Omental fat pad (tissue), 4 donors: Measurements from ENCODE around the gene VSIG10L. TPM values are rescaled to one million over a fixed set of nuclear protein-coding genes. Genes with fewer than 3 reads are reported as not detected.

Experiments used
- ATAC-seq: fragments of 150-250 bp; one replicate; pipeline ENCODE4 v1.9.1; 2016; ENCODE audit warnings: mild to moderate bottlenecking, moderate library complexity; ENCODE audit not compliant: low FRiP score
- DNase-seq: peaks from one replicate; pipeline ENCODE4 v3.0.0-alpha.2; 2019; ENCODE audit warnings: low spot score
- total RNA-seq, 4 donors: library from RNA; depleted of rRNA; stranded (reverse); fragments of >200 nt; gene quantifications; one replicate each; pipeline ENCODE4 v1.1.0, GENCODE V29; 2016
- TF ChIP-seq, protein P1 (sequence below), 3 donors: fragments of 450-650 bp; IDR thresholded peaks; one replicate each; pipeline ENCODE4 v1.5.1; 2016 to 2017; ENCODE audit warnings: antibody characterized with exemption in 3 of 3, mild to moderate bottlenecking in 3 of 3, moderate library complexity in 2 of 3

The VSIG10L gene
- total RNA-seq: 1 to 10 TPM in 2 of 4 donors, under 1 TPM in 2; 0.47 to 1.0 (median 0.98) TPM

DNA sequence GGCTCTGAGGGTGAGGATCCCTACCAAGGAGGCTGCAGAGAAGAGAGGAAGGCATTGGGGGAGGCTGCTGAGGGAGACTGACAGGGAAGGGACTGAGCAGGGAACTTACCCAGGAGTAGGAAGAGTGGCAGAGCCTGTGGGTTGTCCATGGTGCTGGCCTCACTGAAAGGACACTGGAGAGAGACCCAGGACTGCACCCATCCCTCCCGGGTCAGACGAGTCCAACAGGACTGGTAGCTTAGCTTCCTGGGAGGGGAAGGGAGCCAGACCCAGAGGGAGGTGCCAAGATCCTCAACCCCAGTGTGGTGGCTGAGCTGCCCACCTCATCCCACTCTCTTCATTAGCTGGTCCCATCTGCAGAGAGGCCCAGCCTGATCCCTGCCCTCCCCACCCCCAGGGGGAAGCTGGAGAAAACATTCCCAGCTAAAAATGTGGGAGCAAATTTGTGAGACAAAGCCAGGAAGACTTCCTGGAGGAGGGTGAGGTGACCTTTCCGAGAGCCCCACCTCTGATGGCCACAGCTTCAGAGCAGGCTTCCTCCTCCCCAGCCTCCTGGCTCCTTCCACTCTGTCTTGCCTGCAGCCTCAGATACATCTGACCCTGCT is at the start of gene VSIG10L:
VSIG10L (minus strand) TSS at position 164 of the 605 bp plus-strand sequence; CDS start at position 149, 15 bp downstream.
- no peak for ATAC-seq
- DNase-seq: no peak
- TF ChIP-seq, protein P1, sequence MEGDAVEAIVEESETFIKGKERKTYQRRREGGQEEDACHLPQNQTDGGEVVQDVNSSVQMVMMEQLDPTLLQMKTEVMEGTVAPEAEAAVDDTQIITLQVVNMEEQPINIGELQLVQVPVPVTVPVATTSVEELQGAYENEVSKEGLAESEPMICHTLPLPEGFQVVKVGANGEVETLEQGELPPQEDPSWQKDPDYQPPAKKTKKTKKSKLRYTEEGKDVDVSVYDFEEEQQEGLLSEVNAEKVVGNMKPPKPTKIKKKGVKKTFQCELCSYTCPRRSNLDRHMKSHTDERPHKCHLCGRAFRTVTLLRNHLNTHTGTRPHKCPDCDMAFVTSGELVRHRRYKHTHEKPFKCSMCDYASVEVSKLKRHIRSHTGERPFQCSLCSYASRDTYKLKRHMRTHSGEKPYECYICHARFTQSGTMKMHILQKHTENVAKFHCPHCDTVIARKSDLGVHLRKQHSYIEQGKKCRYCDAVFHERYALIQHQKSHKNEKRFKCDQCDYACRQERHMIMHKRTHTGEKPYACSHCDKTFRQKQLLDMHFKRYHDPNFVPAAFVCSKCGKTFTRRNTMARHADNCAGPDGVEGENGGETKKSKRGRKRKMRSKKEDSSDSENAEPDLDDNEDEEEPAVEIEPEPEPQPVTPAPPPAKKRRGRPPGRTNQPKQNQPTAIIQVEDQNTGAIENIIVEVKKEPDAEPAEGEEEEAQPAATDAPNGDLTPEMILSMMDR (IDR thresholded peaks at IDR 0.05): no peak

DNA sequence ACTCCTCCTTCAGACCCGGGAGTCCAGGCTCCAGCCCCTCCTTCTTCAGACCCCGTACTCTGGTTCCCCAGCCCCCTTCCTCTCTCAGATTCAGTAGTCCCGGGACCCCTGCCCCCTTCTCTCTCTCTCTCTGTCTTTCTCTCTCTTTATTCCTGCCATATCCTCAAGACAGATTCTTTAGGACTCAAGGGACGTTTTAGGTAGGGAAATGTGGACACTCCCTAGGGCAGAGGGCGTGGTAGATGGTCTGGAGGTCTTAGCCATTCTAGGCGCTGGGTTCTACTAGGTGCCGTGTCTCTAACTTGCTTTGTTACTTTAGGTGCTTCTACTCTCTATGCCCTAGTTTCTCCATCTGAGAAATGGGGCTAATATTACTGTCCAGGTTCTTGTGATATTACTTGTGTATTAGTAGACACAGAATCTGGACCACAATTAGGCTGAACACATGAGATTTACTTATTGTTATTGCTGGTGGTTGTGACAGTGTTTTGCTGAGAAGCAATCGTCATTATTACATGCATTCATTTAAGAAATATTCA is 49.2 kb upstream of the VSIG10L start:
- DNase-seq: no peak
- TF ChIP-seq, protein P1 (IDR thresholded peaks at IDR 0.05): no peak
- ATAC-seq: no peak

DNA sequence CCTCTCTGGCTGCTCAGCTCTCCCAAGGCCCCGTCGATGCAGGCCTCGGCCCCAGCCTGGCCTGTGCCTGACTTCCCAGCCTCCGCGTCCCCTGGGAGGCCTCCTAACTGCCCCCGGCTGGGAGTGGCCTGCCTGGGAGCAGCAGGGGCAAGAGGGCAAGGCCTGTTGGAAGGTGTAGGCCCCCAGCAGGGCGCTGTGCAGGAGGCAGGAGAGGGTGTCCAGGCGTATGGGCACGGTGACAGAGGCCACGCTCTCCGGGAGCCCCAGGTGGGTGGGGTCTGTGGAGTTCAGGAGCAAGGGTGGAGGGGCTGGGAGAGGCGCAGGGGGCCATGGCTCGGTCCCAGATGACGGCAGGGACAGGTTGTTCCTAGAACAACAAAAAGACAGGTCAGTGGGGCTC is 47.2 kb upstream of the VSIG10L start:
- TF ChIP-seq, protein P1 (IDR thresholded peaks at IDR 0.05): no peak
- DNase-seq (no peak), ATAC-seq (no peak)

DNA sequence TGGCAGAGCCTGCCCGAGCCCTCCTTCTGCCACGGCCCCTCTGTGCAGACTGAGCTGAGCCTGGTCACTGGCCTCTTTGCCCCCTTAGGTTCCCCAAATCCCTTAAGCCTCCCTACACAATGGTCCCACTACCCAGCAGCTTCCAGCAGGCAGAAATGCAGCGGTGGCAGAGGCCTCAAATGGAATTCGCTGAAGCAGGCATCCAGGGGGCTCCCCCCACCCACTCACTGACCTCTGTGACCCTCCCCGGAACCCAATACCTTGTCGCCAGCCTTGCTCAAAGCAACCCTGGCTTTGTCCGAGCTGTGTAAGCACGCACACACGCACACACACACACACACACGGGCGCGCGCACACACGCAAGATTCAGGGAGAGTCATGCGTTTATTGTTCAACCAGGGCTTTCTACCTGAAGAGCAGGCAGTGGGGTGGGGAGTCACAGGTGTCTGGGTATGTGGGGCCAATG is 46.0 kb upstream of the VSIG10L start, which contains the start of gene LIM2:
LIM2 (minus strand) TSS at position 51 of the 466 bp plus-strand sequence. CDS start 531 bp downstream, outside the sequence.
- peak; percentile 30 for ATAC-seq
- TF ChIP-seq, protein P1 (IDR thresholded peaks at IDR 0.05): no peak
- DNase-seq: no peak

DNA sequence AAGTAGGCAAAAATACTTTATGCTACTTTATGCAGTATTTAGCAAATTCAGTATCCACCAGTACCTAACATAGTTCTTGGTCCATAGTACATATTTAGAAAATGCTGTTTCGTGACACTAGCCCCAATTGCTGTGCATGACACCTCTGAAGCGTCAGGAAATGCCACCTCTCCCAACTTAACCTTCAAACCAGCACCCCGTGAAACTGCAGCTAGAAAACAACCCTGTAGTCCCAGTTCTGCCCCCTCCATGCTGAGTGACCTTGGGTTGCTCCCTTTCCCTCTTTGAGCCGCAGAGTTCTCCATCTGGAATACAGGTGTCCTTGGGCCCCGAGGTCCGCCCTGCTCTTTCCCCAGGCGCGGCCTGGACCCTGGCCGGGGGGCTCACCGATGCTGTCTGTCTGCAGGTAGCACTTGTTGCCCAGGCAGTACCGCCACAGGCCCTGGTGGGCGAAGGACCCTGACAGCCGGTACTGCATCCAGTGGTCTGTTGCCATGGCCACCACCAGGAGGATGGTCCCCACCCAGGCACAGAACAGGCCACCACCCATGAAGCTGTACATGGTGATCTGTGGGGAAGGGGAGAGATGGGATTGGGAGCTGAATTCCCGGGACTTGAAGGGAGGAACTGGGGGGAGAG is 45.1 kb upstream of the VSIG10L start:
- ATAC-seq: no peak
- TF ChIP-seq, protein P1 (IDR thresholded peaks at IDR 0.05): no peak
- DNase-seq: no peak

DNA sequence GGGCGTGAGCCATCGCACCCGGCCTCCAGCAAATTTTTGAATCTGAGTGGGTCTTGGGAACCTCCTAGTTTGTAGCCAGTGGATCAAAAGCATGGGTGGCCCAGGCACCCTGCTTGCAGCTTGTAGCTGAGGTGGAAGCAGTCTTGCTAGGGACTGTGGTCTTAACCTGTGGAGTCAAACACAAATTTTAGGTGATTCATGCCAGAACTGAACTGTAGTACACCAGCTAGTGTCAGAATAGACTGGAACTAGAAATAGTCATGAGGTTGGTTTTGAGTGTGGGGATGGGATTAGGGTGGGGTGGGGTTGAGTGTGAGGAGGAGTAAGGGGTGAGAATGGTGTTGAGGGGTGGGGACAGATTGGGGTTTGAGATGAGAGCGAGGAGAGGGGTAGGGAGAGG is 40.1 kb upstream of the VSIG10L start:
- ATAC-seq (no peak), DNase-seq (no peak)
- TF ChIP-seq, protein P1 (IDR thresholded peaks at IDR 0.05): no peak
